Hepatocyte (in vitro differentiated cells): Measurements from ENCODE around the gene CHN2. TPM values are rescaled to one million over a fixed set of nuclear protein-coding genes. Genes with fewer than 3 reads are reported as not detected.

Source experiments
- DNase-seq: peaks from one replicate; pipeline ENCODE4 v3.0.0-alpha.2; 2016; ENCODE audit warnings: low spot score
- H2AFZ ChIP-seq: fragments of 200-600 bp; sonication (generic); 2 replicates; pipeline ENCODE4 v1.6.0; 2016; ENCODE audit warnings: antibody characterized with exemption, mild to moderate bottlenecking
- H3K27ac ChIP-seq: fragments of 200-600 bp; sonication (generic); 2 replicates; pipeline ENCODE4 v1.5.1; 2016; ENCODE audit warnings: mild to moderate bottlenecking
- H3K27me3 ChIP-seq: fragments of 200-600 bp; sonication (generic); 2 replicates; pipeline ENCODE4 v1.6.1; 2016
- H3K36me3 ChIP-seq: fragments of 200-600 bp; sonication (generic); replicated peaks from 2 replicates; pipeline ENCODE4 v1.5.1; 2016; ENCODE audit warnings: low read depth; ENCODE audit not compliant: insufficient read depth
- H3K4me1 ChIP-seq: fragments of 200-600 bp; sonication (generic); 2 replicates; pipeline ENCODE4 v1.5.1; 2016; ENCODE audit warnings: mild to moderate bottlenecking, moderate library complexity; ENCODE audit not compliant: insufficient read depth
- H3K4me2 ChIP-seq: fragments of 200-600 bp; sonication (generic); 2 replicates; pipeline ENCODE4 v1.6.0; 2016
- H3K4me3 ChIP-seq: fragments of 200-600 bp; sonication (generic); 2 replicates; pipeline ENCODE4 v1.5.1; 2016; ENCODE audit warnings: mild to moderate bottlenecking
- H3K79me2 ChIP-seq: fragments of 200-600 bp; sonication (generic); 2 replicates; pipeline ENCODE4 v1.6.0; 2017; ENCODE audit warnings: mild to moderate bottlenecking
- H3K9me2 ChIP-seq: fragments of 200-600 bp; sonication (generic); replicated peaks from 2 replicates; pipeline ENCODE4 v1.6.0; 2017; ENCODE audit warnings: mild to moderate bottlenecking; ENCODE audit not compliant: insufficient read depth
- H3K9me3 ChIP-seq: fragments of 200-600 bp; sonication (generic); 2 replicates; pipeline ENCODE4 v1.5.1; 2016; ENCODE audit warnings: low read depth, mild to moderate bottlenecking
- H4K20me1 ChIP-seq: fragments of 200-600 bp; sonication (generic); 2 replicates; pipeline ENCODE4 v1.6.0; 2016; ENCODE audit warnings: mild to moderate bottlenecking; ENCODE audit not compliant: insufficient read depth, poor library complexity, severe bottlenecking
- EZH2 ChIP-seq: fragments of 200-600 bp; sonication (generic); IDR thresholded peaks from 2 replicates; pipeline ENCODE4 v1.6.1; 2016; ENCODE audit warnings: antibody characterized with exemption, mild to moderate bottlenecking, borderline replicate concordance
- EZH2phosphoT487 ChIP-seq: fragments of 200-600 bp; sonication (generic); IDR thresholded peaks from one replicate; pipeline ENCODE4 v1.6.1; 2018; ENCODE audit warnings: antibody characterized with exemption, mild to moderate bottlenecking, low read depth, moderate library complexity; ENCODE audit not compliant: unreplicated experiment, severe bottlenecking
- WGBS: methylation state at CpG from one replicate; pipeline ENCODE4 v1.1.6; 2016; ENCODE audit warnings: low lambda C conversion rate; ENCODE audit errors: missing lambda C conversion rate; 5-methylcytosine and 5-hydroxymethylcytosine counted together
- polyA plus RNA-seq: library from polyadenylated mRNA; unstranded; fragments of >200 nt; fragmentation: Nextera tagmentation; extraction: Ambion mirVana; gene quantifications from 2 replicates; pipeline ENCODE4 v1.2.1, GENCODE V29; 2016
- total RNA-seq: library from RNA; depleted of rRNA; stranded (reverse); fragments of >200 nt; gene quantifications from 2 replicates; pipeline ENCODE4 v1.2.3, GENCODE V29; 2014
- TF ChIP-seq, protein P1 (sequence below): fragments of 200-600 bp; sonication (generic); IDR thresholded peaks from 2 replicates; pipeline ENCODE4 v1.5.1; 2016; ENCODE audit warnings: antibody characterized with exemption, mild to moderate bottlenecking; ENCODE audit not compliant: poor library complexity

Gene CHN2
- total and polyA plus RNA-seq, 2 experiments from 2014 or later, result 8.7 to 12.3 TPM

DNA sequence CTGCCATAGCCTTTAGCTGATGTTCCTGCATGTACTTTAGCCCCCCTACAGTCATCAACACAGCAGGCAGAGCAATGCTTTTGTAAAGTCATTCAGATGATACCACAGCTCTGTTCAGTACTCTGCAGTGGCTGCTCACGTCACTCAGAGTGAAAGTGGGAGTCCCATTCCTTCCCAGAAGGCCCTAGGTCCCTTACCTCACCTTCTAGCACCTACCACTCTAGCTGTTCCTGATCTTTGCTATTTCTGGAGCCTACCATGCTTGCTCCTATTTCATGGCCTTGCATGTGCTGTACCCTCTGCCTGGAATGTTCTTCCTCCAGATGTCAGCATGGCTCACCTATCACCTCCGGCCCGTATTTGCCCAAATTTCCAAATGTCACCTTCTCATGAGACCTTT, 274.7 kb downstream of the CHN2 start:
- Histone ChIP-seq H3K27ac (peak overlapping the region; percentile 67), H3K4me1 (peaks cover 23% of the 10 kb centered on the region), H3K36me3 (no peaks in the 10 kb centered on the region), H2AFZ (no peak overlapping the region), H3K79me2 (no peaks in the 10 kb centered on the region), H3K4me3 (no peak overlapping the region), H3K9me3 (no peaks in the 10 kb centered on the region), H3K4me2 (no peak overlapping the region), H3K27me3 (no peaks in the 10 kb centered on the region), H3K9me2 (no peaks in the 10 kb centered on the region), H4K20me1 (no peaks in the 10 kb centered on the region)
- DNase-seq, result no peak
- WGBS, result 95% methylated on average over 3 of the region's 3 CpGs
- no peak for TF ChIP-seq EZH2
- TF ChIP-seq, protein P1, sequence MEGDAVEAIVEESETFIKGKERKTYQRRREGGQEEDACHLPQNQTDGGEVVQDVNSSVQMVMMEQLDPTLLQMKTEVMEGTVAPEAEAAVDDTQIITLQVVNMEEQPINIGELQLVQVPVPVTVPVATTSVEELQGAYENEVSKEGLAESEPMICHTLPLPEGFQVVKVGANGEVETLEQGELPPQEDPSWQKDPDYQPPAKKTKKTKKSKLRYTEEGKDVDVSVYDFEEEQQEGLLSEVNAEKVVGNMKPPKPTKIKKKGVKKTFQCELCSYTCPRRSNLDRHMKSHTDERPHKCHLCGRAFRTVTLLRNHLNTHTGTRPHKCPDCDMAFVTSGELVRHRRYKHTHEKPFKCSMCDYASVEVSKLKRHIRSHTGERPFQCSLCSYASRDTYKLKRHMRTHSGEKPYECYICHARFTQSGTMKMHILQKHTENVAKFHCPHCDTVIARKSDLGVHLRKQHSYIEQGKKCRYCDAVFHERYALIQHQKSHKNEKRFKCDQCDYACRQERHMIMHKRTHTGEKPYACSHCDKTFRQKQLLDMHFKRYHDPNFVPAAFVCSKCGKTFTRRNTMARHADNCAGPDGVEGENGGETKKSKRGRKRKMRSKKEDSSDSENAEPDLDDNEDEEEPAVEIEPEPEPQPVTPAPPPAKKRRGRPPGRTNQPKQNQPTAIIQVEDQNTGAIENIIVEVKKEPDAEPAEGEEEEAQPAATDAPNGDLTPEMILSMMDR, result no peak
- no peak for TF ChIP-seq EZH2phosphoT487

DNA sequence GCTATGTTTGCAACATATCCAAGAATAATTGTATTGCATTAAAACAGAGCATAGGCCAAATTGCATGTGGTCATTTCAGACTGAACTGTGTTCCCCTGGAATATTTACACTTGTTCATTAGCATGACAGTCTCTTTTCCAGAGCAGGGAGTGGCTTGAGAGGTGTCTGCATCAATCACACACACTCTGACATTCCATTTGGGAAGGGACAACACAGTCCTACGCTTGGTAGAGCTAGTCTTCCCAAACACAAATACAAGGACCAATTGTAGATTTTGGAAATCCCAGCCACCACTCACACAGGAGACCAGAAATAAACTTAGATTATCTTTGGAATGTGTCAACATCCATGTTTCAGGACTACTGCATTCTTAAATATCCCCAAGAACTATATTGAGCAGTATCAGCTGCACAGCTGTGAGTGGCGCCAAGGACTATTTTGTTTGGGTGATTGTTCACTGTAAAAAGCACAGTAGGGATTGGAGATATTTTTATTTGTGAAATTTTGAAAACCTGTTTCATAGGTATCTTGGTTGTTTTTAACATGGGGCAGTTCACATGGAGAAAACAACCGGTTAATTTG, 275.5 kb downstream of the CHN2 start:
- no peaks in the 10 kb centered on the region for H3K9me2 ChIP-seq
- DNase-seq, result no peak
- TF ChIP-seq EZH2phosphoT487 (no peak), EZH2 (no peak)
- TF ChIP-seq, protein P1, result no peak
- WGBS, result 92% methylated on average over 3 of the region's 3 CpGs
- H3K79me2 ChIP-seq, result no peaks in the 10 kb centered on the region
- no peak overlapping the region for H3K4me3 ChIP-seq
- H2AFZ ChIP-seq, result no peak overlapping the region
- H4K20me1 ChIP-seq, result no peaks in the 10 kb centered on the region
- peak overlapping the region; percentile 92 for H3K27ac ChIP-seq
- H3K27me3 ChIP-seq, result no peaks in the 10 kb centered on the region
- peaks cover 23% of the 10 kb centered on the region for H3K4me1 ChIP-seq
- no peak overlapping the region for H3K4me2 ChIP-seq
- no peaks in the 10 kb centered on the region for H3K9me3 ChIP-seq
- H3K36me3 ChIP-seq, result no peaks in the 10 kb centered on the region

DNA sequence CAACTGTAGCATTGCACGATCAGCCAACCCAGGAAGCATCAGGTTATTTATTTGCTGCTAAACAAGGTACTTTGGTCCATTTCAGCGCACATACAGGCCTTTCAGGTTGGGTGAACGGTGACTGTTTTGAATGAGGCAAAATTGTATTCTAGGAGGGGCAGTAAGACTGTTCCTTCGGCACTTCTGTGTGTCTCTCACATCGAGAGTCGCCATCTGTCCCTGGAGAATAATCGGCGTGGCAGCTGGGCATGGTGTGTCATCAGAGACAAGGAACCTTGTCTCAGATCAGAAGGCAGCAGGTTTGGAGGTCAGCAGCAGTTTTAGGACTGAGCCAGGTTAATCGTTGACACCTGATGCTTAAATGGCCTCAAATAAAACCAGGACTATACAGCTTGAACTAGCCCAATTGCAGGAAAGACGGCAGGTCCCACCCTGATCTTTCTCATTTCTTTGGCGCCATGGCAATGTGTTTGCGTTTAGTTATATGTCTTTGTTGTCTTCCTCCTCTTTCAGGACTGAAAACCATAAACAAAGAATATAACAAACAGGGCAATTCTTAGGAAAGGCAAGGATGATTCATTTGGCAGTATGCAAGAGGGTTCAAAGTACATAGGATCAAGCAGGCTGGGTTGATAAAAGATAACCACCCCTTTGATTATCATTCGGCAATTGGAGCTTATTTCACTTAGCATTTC, 277.0 kb downstream of the CHN2 start:
- no peaks in the 10 kb centered on the region for H3K27me3 ChIP-seq
- no peaks in the 10 kb centered on the region for H3K9me2 ChIP-seq
- peak overlapping the region; percentile 92 for H3K27ac ChIP-seq
- TF ChIP-seq EZH2phosphoT487 (no peak), EZH2 (no peak)
- TF ChIP-seq, protein P1, result no peak
- no peak overlapping the region for H2AFZ ChIP-seq
- DNase-seq, result peak; percentile 42
- no peaks in the 10 kb centered on the region for H3K79me2 ChIP-seq
- WGBS, result 68% methylated on average over 13 of the region's 13 CpGs
- no peak overlapping the region for H3K4me3 ChIP-seq
- no peaks in the 10 kb centered on the region for H3K36me3 ChIP-seq
- no peaks in the 10 kb centered on the region for H3K9me3 ChIP-seq
- H3K4me2 ChIP-seq, result peak overlapping the region; percentile 60
- peaks cover 23% of the 10 kb centered on the region for H3K4me1 ChIP-seq
- H4K20me1 ChIP-seq, result no peaks in the 10 kb centered on the region
